ENCODE data around the gene ZNF358. TPM values are rescaled to one million over a fixed set of nuclear protein-coding genes. Genes with fewer than 3 reads are reported as not detected.

Gene ZNF358
- total and polyA plus RNA-seq, 7 donors: 29.3 to 120 (median 64.5) TPM

DNA sequence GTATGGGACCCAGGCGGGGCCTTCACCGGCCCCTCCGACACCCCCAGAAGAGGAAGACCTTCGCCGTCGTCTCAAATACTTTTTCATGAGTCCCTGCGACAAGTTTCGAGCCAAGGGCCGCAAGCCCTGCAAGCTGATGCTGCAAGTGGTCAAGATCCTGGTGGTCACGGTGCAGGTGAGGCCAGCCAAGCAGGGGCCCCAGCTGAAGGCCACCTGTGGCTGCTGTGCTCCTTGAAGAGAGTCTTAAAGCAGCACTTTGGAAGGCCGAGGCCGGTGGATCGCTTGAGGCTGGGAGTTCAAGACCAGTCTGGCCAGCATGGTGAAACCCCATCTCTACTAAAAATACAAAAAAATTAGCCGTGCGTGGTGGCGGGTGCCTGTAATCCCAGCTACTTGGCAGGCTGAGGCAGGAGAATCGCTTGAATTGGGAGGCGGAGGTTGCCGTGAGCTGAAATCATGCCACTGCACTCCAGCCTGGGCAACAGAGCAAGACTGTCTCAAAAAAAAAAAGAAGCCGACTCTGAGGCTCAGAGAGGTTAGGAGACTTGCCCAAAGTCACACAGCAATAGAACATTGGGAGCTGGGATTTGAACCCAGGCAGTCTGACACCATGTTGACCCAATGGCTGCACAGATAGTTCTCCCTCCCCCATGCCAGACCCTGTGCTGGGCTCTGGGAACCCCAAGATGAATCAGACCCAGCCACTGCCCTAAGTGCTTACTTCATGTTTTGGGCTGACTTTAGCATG lies 9.3 kb downstream of the ZNF358 start:
- H3K27me3 ChIP-seq: no peaks in the 10 kb centered on the region
- 95 to 96% methylated on average over 20 of the region's 20 CpGs for WGBS, 2 donors
- TF ChIP-seq EP300 (IDR thresholded peaks at IDR 0.05) (no peak), POLR2A (IDR thresholded peaks at IDR 0.05) (no peak), POLR2AphosphoS5 (IDR thresholded peaks at IDR 0.05) (no peak)
- TF ChIP-seq, protein P1, sequence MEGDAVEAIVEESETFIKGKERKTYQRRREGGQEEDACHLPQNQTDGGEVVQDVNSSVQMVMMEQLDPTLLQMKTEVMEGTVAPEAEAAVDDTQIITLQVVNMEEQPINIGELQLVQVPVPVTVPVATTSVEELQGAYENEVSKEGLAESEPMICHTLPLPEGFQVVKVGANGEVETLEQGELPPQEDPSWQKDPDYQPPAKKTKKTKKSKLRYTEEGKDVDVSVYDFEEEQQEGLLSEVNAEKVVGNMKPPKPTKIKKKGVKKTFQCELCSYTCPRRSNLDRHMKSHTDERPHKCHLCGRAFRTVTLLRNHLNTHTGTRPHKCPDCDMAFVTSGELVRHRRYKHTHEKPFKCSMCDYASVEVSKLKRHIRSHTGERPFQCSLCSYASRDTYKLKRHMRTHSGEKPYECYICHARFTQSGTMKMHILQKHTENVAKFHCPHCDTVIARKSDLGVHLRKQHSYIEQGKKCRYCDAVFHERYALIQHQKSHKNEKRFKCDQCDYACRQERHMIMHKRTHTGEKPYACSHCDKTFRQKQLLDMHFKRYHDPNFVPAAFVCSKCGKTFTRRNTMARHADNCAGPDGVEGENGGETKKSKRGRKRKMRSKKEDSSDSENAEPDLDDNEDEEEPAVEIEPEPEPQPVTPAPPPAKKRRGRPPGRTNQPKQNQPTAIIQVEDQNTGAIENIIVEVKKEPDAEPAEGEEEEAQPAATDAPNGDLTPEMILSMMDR (IDR thresholded peaks at IDR 0.05): no peak
- no peak overlapping the region for H3K4me3 ChIP-seq
- H3K9me3 ChIP-seq: no peaks in the 10 kb centered on the region
- intact Hi-C loops (cut with DNase I): loop anchor here (5.0 kb wide), 1 partner anchor 128 kb away; no protein-coding TSS in a partner anchor
- H3K36me3 ChIP-seq: peaks cover 13 to 65% (median 23%) of the 10 kb centered on the region in 4 donors
- H3K27ac ChIP-seq: no peak overlapping the region
- DNase-seq: no peak
- peaks cover 0 to 27% (median 21%) of the 10 kb centered on the region in 4 donors for H3K4me1 ChIP-seq

DNA sequence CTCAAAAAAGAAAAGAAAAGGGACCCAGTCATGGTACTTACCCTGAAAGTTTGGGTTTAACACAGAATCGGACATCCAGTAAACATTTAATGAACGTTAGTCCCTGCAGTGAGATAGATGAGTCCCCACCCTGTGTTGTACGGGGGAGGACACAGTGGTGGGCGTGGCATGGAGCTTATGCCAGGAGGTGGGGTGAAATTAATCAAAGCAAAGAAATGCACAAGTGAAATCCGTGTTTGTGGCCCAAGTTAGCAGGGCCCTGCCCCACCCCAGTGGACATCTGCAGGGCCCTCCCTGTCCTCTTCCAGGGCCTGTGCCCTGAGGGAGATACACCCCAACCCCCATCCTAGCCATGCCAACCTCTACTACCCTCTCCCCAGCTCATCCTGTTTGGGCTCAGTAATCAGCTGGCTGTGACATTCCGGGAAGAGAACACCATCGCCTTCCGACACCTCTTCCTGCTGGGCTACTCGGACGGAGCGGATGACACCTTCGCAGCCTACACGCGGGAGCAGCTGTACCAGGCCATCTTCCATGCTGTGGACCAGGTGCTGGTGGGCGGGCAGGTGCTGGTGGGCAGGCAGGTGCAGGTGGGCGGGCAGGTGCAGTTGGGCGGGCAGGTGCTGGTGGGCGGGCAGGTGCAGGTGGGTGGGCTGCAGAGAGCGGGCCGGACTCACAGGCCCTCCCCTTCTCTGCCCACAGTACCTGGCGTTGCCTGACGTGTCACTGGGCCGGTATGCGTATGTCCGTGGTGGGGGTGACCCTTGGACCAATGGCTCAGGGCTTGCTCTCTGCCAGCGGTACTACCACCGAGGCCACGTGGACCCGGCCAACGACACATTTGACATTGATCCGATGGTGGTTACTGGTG lies 10.4 kb downstream of the ZNF358 start:
- no peak for DNase-seq
- intact Hi-C loops (cut with DNase I): no loop called here
- no peak overlapping the region for H3K4me3 ChIP-seq
- peaks cover 13 to 67% (median 24%) of the 10 kb centered on the region in 4 donors for H3K36me3 ChIP-seq
- no peak for TF ChIP-seq POLR2A (IDR thresholded peaks at IDR 0.05)
- TF ChIP-seq EP300 (IDR thresholded peaks at IDR 0.05): no peak
- TF ChIP-seq, protein P1 (IDR thresholded peaks at IDR 0.05): no peak
- no peak for TF ChIP-seq POLR2AphosphoS5 (IDR thresholded peaks at IDR 0.05)
- H3K27ac ChIP-seq: no peak overlapping the region
- H3K4me1 ChIP-seq: peaks cover 0 to 27% (median 21%) of the 10 kb centered on the region in 4 donors
- H3K9me3 ChIP-seq: no peaks in the 10 kb centered on the region
- H3K27me3 ChIP-seq: no peaks in the 10 kb centered on the region
- WGBS, 2 donors: 86 to 92% methylated on average over 31 of the region's 31 CpGs

- Histone ChIP-seq H3K9me3 (no peaks in the 10 kb centered on the region), H3K36me3 (peaks cover 13 to 67% (median 24%) of the 10 kb centered on the region in 4 donors), H3K4me3 (no peak overlapping the region), H3K4me1 (peaks cover 0 to 18% (median 12%) of the 10 kb centered on the region in 4 donors), H3K27ac (no peak overlapping the region), H3K27me3 (no peaks in the 10 kb centered on the region)
- 77 to 87% methylated on average over 25 of the region's 25 CpGs for WGBS, 2 donors
- no peak for DNase-seq
- intact Hi-C loops (cut with DNase I): no loop called here
- TF ChIP-seq EP300 (IDR thresholded peaks at IDR 0.05) (no peak), POLR2AphosphoS5 (IDR thresholded peaks at IDR 0.05) (no peak), POLR2A (IDR thresholded peaks at IDR 0.05) (no peak)
- TF ChIP-seq, protein P1 (IDR thresholded peaks at IDR 0.05): no peak
Observed at GRCh38 chr19:7527516-7528191, 11.8 kb downstream of the ZNF358 start.

- 95% methylated on average over 7 of the region's 7 CpGs for WGBS, 2 donors
- DNase-seq: no peak
- H3K27me3 ChIP-seq: no peaks in the 10 kb centered on the region
- H3K27ac ChIP-seq: no peak overlapping the region
- H3K36me3 ChIP-seq: peaks cover 13 to 67% (median 24%) of the 10 kb centered on the region in 4 donors
- no peaks in the 10 kb centered on the region for H3K9me3 ChIP-seq
- intact Hi-C loops (cut with DNase I): no loop called here
- no peak overlapping the region for H3K4me3 ChIP-seq
- peaks cover 0 to 15% (median 10%) of the 10 kb centered on the region in 4 donors for H3K4me1 ChIP-seq
- TF ChIP-seq EP300 (IDR thresholded peaks at IDR 0.05): no peak
- TF ChIP-seq, protein P1 (IDR thresholded peaks at IDR 0.05): no peak
- TF ChIP-seq POLR2A (IDR thresholded peaks at IDR 0.05): no peak
- no peak for TF ChIP-seq POLR2AphosphoS5 (IDR thresholded peaks at IDR 0.05)
Observed at GRCh38 chr19:7528192-7528519, 12.3 kb downstream of the ZNF358 start.

All from sigmoid colon (tissue), 7 donors.